B cell (primary cell): ENCODE measurements around the gene ELOA2.

Experiments used
- EZH2 ChIP-seq: IDR thresholded peaks from 2 replicates; pipeline ENCODE4 v1.6.1; 2012; ENCODE audit warnings: borderline replicate concordance, low read depth, mild to moderate bottlenecking, moderate library complexity, low read length; ENCODE audit not compliant: insufficient read depth, poor library complexity, severe bottlenecking
- TF ChIP-seq, protein P1 (sequence below): fragments of 200-600 bp; IDR thresholded peaks from one replicate; pipeline ENCODE4 v1.8.0; 2022; ENCODE audit warnings: antibody characterized with exemption, mild to moderate bottlenecking

DNA sequence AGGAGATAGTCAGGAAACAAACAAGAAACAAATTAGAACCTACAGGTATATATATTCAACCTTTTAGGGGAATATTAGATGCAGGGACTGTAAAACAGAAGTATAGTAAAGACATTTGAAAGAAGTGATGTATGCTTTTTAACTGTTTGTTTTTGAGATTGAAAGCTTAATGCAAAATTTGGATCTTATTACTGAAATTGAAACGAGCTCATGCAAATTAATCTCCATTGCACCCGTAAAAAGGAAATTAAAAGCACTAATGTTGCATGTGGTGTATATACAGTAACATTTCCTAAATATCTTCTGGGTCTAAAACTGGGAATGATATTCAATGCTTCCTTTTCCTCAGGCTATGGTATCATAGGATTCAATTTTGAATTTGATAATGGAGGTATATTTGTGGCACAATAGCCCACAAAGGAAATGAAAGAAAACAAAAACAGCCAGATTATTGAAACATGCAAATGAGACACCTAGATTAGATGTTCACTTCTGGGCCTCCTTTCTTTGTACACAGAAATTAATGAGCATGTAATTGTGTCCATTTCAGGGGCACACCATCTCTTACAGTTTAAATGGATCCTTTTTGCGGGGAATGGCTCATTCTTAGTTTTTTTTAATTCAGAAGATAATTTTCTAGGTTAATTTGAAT lies 1.6 kb upstream of the ELOA2 start:
- TF ChIP-seq, protein P1, sequence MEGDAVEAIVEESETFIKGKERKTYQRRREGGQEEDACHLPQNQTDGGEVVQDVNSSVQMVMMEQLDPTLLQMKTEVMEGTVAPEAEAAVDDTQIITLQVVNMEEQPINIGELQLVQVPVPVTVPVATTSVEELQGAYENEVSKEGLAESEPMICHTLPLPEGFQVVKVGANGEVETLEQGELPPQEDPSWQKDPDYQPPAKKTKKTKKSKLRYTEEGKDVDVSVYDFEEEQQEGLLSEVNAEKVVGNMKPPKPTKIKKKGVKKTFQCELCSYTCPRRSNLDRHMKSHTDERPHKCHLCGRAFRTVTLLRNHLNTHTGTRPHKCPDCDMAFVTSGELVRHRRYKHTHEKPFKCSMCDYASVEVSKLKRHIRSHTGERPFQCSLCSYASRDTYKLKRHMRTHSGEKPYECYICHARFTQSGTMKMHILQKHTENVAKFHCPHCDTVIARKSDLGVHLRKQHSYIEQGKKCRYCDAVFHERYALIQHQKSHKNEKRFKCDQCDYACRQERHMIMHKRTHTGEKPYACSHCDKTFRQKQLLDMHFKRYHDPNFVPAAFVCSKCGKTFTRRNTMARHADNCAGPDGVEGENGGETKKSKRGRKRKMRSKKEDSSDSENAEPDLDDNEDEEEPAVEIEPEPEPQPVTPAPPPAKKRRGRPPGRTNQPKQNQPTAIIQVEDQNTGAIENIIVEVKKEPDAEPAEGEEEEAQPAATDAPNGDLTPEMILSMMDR, result no peak
- TF ChIP-seq EZH2, result no peak
